Astrocyte of the spinal cord (primary cell): ENCODE results near the gene LGALS4.
"Not testable (repeated sequence)": the region's sequence is repeated elsewhere in the genome, so short reads cannot be mapped to it uniquely, and the experiment has no call there.

ENCODE experiments used
- DNase-seq: peaks from one replicate; pipeline ENCODE4 v3.0.0; 2011; ENCODE audit warnings: low read depth, low spot score
- H3K4me3 ChIP-seq: 2 replicates; pipeline ENCODE4 v1.5.1; 2011; ENCODE audit warnings: low read depth, mild to moderate bottlenecking, low read length, moderate library complexity
- CTCF ChIP-seq: IDR thresholded peaks from 2 replicates; pipeline ENCODE4 v1.5.1; 2012; ENCODE audit warnings: low read depth, mild to moderate bottlenecking, low read length, inconsistent platforms
- in situ Hi-C: cut with HindIII; loops from 2 replicates; pipeline ENCODE4 v1.10.0; 2017; ENCODE audit warnings: low sequenced_read_pairs

LGALS4 gene

GRCh38 chr19:38792250-38793111, 20.3 kb downstream of the LGALS4 start:
- no peak overlapping the region for H3K4me3 ChIP-seq
- peak; percentile 7 for DNase-seq
- in situ Hi-C loops, result no loop called here
- TF ChIP-seq CTCF, result peak; percentile 43

GRCh38 chr19:38791451-38792064, 21.2 kb downstream of the LGALS4 start:
- DNase-seq, in situ Hi-C loops, H3K4me3 ChIP-seq: not testable (repeated sequence)

- in situ Hi-C loops, DNase-seq, H3K4me3 ChIP-seq: not testable (repeated sequence)
Observed at GRCh38 chr19:38790507-38791403, 22.0 kb downstream of the LGALS4 start.

GRCh38 chr19:38788478-38789243, 24.1 kb downstream of the LGALS4 start, which contains the start of gene LGALS7B:
LGALS7B (plus strand) TSS chr19:38789200; CDS start chr19:38789227, 27 bp downstream.
- no peak for TF ChIP-seq CTCF
- no peak for DNase-seq
- no peak within 1 kb of the TSS for H3K4me3 ChIP-seq
- in situ Hi-C loops, result no loop called here

GRCh38 chr19:38786572-38787265, 26.0 kb downstream of the LGALS4 start:
- no peak for TF ChIP-seq CTCF
- in situ Hi-C loops, result no loop called here
- no peak for DNase-seq
- H3K4me3 ChIP-seq, result no peak overlapping the region

GRCh38 chr19:38786061-38786460, 26.7 kb downstream of the LGALS4 start:
- in situ Hi-C loops, H3K4me3 ChIP-seq, DNase-seq: not testable (repeated sequence)

DNA sequence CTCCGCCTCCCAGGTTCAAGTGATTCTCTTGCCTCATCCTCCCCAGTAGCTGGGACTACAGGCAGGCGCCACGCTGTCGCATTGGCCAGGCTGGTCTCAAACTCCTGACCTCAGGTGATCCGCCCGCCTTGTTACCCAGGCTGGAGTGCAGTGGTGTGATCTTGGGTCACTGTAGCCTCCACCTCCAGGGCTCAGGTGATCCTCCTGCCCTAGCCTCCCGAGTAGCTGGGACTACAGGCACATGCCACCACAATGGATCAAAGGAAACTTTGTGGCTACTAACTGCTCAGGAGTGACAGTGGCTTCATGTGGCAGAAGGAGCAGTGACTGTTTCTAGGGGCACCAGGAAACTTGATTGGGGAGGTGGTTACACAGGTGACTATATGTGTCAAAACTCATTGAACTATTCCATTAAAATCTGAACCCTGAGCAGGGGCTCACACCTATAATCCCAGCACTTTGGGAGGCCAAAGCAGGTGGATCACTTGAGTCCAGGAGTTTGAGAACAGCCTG, 27.5 kb downstream of the LGALS4 start:
- no peak for TF ChIP-seq CTCF
- no peak overlapping the region for H3K4me3 ChIP-seq
- in situ Hi-C loops, result no loop called here
- no peak for DNase-seq
